Lower leg skin (tissue), 3 donors: ENCODE results near the gene PDLIM1.

Source experiments
- CTCF ChIP-seq, 3 donors: fragments of 450-650 bp; IDR thresholded peaks; one replicate each; pipeline ENCODE4 v1.5.1; 2016; ENCODE audit warnings: antibody characterized with exemption in 3 of 3, mild to moderate bottlenecking in 3 of 3, moderate library complexity in 2 of 3
- POLR2A ChIP-seq, 2 donors: fragments of 450-650 bp; IDR thresholded peaks; one replicate each; pipeline ENCODE4 v1.6.1; 2016 to 2017; ENCODE audit warnings: antibody characterized with exemption in 2 of 2, mild to moderate bottlenecking in 1 of 2, moderate library complexity in 1 of 2

GRCh38 chr10:95256268-95256667, 34.5 kb downstream of the PDLIM1 start:
- TF ChIP-seq CTCF (IDR thresholded peaks at IDR 0.05), result no peak
- TF ChIP-seq POLR2A (IDR thresholded peaks at IDR 0.05), result no peak
